GM18861 (cell line): ENCODE measurements around the gene ACKR2.
A peak's percentile ranks its signal among the peaks of the same experiment; 100 is the strongest.

ENCODE experiments used
- ATAC-seq: cut with Tn5 transposase; IDR thresholded peaks from one replicate; pipeline ENCODE4 v1.9.1; 2021; ENCODE audit not compliant: unreplicated experiment

Gene ACKR2

GRCh38 chr3:42809202-42809601, at the start of gene ACKR2:
TSS of gene ACKR2 (plus strand) at chr3:42809445. CDS start at chr3:42864503, 55,058 bp downstream.
- no peak for ATAC-seq

GRCh38 chr3:42762046-42762724, 47.1 kb upstream of the ACKR2 start:
- ATAC-seq, result no peak

GRCh38 chr3:42763021-42763420, 46.2 kb upstream of the ACKR2 start:
- ATAC-seq, result no peak

GRCh38 chr3:42764115-42764514, 45.1 kb upstream of the ACKR2 start:
- no peak for ATAC-seq

- no peak for ATAC-seq
These were observed 44.5 kb upstream of the ACKR2 start for GRCh38 chr3:42764561-42765295.

- no peak for ATAC-seq
These were observed 39.6 kb upstream of the ACKR2 start for GRCh38 chr3:42769477-42770131.

GRCh38 chr3:42771271-42771670, 38.0 kb upstream of the ACKR2 start:
- no peak for ATAC-seq

GRCh38 chr3:42772670-42773408, 36.4 kb upstream of the ACKR2 start, which contains the start of gene CCDC13:
TSS of gene CCDC13 (minus strand) at chr3:42773253. CDS start at chr3:42758345, 14,908 bp downstream.
- ATAC-seq, result peak; percentile 98

- no peak for ATAC-seq
These were observed 35.9 kb upstream of the ACKR2 start for GRCh38 chr3:42773409-42773751.

GRCh38 chr3:42778644-42779043, 30.6 kb upstream of the ACKR2 start:
- no peak for ATAC-seq

- ATAC-seq, result no peak
These were observed 28.8 kb upstream of the ACKR2 start for GRCh38 chr3:42780398-42780797.

- ATAC-seq, result no peak
These were observed 28.1 kb upstream of the ACKR2 start for GRCh38 chr3:42780892-42781700.

- no peak for ATAC-seq
These were observed 23.0 kb upstream of the ACKR2 start for GRCh38 chr3:42786212-42786611.

- no peak for ATAC-seq
These were observed 22.6 kb upstream of the ACKR2 start for GRCh38 chr3:42786631-42787030.

GRCh38 chr3:42790714-42791229, 18.5 kb upstream of the ACKR2 start:
- no peak for ATAC-seq

GRCh38 chr3:42795621-42796181, 13.5 kb upstream of the ACKR2 start:
- ATAC-seq, result no peak

GRCh38 chr3:42796332-42796885, 12.8 kb upstream of the ACKR2 start:
- ATAC-seq, result no peak

- ATAC-seq, result no peak
These were observed 9.9 kb upstream of the ACKR2 start for GRCh38 chr3:42799376-42799775.

GRCh38 chr3:42800251-42800650, 9.0 kb upstream of the ACKR2 start:
- ATAC-seq, result no peak
